ENCODE data around the gene RGS16. TPM values are rescaled to one million over a fixed set of nuclear protein-coding genes. Genes with fewer than 3 reads are reported as not detected.

The RGS16 gene
- total RNA-seq, 2 donors from 2014 or later: 1.5 to 1.9 TPM

DNA sequence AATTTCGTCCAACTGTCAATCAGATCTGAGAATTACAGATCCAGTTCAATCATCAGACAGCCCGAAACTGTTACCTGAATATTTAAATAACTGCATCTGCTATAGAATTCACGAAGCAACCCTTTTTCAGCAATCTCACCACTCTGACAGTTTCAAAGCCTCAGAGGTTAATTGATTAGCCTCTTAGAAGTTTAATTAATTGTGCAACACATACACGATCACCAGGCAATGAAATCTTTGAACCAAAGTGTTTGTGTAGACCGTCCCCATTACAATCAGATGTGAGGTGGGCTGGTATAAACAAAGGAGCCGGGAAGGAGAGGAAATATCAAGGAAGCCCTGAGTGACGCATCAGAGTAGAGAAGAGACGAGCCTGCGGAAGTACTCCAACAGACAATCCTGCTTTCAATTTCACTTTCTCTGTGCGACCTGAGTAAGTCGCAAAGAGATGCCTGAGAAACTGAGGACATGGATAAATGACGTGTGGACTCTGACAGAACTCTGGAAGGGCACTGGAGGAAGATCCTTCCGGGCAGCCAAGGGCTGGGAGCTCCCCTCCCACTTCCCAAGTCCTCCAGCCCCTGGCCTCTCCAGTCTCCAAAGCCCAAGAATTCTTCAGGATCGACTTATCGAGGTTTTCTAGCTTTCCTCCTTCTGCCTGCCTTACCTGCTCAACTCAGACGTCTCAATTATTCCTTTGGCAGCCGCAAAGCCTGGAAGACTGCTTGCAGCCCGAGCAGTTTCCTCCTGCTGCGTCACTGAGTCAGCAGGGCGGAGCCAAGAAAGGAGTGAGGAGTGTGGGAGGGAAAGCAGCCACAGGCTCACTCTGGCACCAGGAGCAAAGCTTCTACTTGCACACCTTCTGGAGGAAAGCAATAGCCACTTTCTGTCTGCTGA lies 15.4 kb downstream of the RGS16 start, which contains the start of gene RNASEL:
Gene RNASEL, minus strand, starts transcription at position 757 of the 897 bp plus-strand sequence. CDS start 2,450 bp downstream, outside the sequence.
- no peaks in the 10 kb centered on the region for H3K9me3 ChIP-seq
- no peaks in the 10 kb centered on the region for H3K4me1 ChIP-seq (replicated peaks)
- H3K4me3 ChIP-seq: peak within 1 kb of the TSS; percentile 60 to 69
- peak within 1 kb of the TSS; percentile 95 to 98 for H3K27ac ChIP-seq
- H3K27me3 ChIP-seq (replicated peaks; ENCODE audit: insufficient read depth): no peaks in the 10 kb centered on the region
- intact Hi-C loops (cut with DNase I): loop anchor here (5.0 kb wide), 2 partner anchors 446 to 501 kb away; no protein-coding TSS in a partner anchor
- WGBS: 4% methylated on average over 20 of the region's 20 CpGs
- H3K36me3 ChIP-seq: no peaks in the 10 kb centered on the region
- DNase-seq (ENCODE audit: low spot score): peak; percentile 76
- TF ChIP-seq POLR2AphosphoS5 (IDR thresholded peaks at IDR 0.05) (peak; percentile 69), POLR2A (IDR thresholded peaks at IDR 0.05) (peak; percentile 50)
- TF ChIP-seq, protein P1, sequence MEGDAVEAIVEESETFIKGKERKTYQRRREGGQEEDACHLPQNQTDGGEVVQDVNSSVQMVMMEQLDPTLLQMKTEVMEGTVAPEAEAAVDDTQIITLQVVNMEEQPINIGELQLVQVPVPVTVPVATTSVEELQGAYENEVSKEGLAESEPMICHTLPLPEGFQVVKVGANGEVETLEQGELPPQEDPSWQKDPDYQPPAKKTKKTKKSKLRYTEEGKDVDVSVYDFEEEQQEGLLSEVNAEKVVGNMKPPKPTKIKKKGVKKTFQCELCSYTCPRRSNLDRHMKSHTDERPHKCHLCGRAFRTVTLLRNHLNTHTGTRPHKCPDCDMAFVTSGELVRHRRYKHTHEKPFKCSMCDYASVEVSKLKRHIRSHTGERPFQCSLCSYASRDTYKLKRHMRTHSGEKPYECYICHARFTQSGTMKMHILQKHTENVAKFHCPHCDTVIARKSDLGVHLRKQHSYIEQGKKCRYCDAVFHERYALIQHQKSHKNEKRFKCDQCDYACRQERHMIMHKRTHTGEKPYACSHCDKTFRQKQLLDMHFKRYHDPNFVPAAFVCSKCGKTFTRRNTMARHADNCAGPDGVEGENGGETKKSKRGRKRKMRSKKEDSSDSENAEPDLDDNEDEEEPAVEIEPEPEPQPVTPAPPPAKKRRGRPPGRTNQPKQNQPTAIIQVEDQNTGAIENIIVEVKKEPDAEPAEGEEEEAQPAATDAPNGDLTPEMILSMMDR (IDR thresholded peaks at IDR 0.05): peak in 1 of 4 experiments; percentile 13

DNA sequence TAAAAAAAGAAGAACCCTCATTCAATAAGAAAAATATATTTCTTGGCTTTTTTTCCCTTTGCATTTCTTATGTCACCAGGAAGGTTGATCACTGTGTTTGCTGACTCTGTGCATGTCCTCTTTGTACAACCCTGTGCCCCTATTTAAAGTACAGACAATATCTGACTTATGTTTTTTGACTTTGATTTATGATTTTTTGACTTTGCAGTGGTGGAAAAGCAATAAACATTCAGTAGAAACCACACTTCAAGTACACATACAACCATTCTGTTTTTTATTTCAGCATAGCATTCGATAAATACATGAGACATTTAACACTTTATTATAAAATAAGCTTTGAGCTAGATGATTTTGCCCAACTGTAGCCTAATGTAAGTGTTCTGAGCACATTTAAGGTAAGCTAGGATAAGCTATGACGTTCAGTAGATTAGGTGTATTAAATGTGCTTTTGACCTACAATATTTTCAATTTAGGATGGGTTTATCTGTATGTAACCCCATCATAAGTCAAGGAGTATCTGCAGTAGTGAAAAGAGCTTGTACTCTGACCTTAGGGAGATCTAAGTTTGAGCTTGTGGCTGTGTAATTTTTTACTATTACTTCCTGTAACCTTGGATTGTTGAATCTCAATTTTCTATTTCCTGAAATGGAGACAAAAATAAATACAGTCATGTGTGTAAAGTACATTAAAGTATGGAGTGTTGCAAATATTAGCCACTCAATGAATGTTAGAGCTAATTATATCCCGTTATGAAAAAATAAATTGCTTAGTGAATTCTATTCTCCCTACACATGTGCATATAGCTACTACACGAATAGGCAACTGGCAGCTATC lies 16.3 kb downstream of the RGS16 start:
- Histone ChIP-seq H3K4me1 (replicated peaks) (no peaks in the 10 kb centered on the region), H3K9me3 (no peaks in the 10 kb centered on the region), H3K36me3 (no peaks in the 10 kb centered on the region), H3K27me3 (replicated peaks; ENCODE audit: insufficient read depth) (no peaks in the 10 kb centered on the region), H3K4me3 (peak overlapping the region; percentile 60 to 69), H3K27ac (peak overlapping the region; percentile 95 to 98)
- WGBS: 59% methylated on average over 4 of the region's 4 CpGs
- intact Hi-C loops (cut with DNase I): loop anchor here (5.0 kb wide), 2 partner anchors 446 to 501 kb away; no protein-coding TSS in a partner anchor
- TF ChIP-seq POLR2A (IDR thresholded peaks at IDR 0.05): no peak
- no peak for TF ChIP-seq POLR2AphosphoS5 (IDR thresholded peaks at IDR 0.05)
- TF ChIP-seq, protein P1 (IDR thresholded peaks at IDR 0.05): no peak
- no peak for DNase-seq (ENCODE audit: low spot score)

DNA sequence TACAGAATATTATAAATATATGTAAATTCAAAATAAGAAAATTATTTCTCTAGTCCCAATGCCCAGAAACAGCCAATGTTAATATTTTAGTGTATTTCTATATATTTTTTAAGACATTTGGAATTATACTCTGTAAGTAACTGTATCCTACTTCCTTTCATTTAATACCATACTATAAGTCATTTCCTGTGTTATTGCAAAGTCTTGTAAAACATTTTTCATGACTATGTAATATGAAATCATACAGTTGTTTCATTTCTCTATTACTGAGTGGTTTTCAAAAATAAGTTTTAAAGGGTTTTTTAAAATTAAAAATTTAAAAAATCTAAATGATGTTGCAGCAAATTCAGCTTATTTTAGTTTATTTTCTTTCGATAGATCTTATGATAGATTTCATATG lies 17.1 kb downstream of the RGS16 start:
- H3K9me3 ChIP-seq: no peaks in the 10 kb centered on the region
- H3K36me3 ChIP-seq: no peaks in the 10 kb centered on the region
- intact Hi-C loops (cut with DNase I): loop anchor here (5.0 kb wide), 2 partner anchors 445 to 500 kb away; no protein-coding TSS in a partner anchor
- H3K4me3 ChIP-seq: no peak overlapping the region
- no peak overlapping the region for H3K27ac ChIP-seq
- DNase-seq (ENCODE audit: low spot score): no peak
- no peaks in the 10 kb centered on the region for H3K27me3 ChIP-seq (replicated peaks; ENCODE audit: insufficient read depth)
- TF ChIP-seq, protein P1 (IDR thresholded peaks at IDR 0.05): no peak
- no peak for TF ChIP-seq POLR2A (IDR thresholded peaks at IDR 0.05)
- no peak for TF ChIP-seq POLR2AphosphoS5 (IDR thresholded peaks at IDR 0.05)
- H3K4me1 ChIP-seq (replicated peaks): no peaks in the 10 kb centered on the region
- 0% methylated on average over 1 of the region's 1 CpG for WGBS

DNA sequence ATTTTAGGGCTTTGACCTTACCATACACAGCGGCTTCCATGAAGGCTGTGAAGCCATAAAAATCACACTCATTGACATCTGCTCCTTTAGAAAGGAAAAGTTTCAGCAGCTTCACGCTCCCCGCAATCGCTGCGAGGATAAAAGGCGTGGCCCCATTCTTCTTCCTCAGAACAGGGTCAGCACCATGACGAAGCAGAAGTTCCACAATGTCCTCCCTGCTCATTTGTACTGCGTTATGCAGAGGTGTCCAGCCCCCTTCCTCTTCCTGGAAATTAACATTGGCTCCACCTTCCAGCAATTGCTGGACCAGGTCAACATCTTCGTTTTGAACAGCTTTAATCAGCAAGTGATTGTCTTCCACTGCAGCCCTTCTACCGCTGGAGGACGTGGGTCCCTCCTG lies 17.8 kb downstream of the RGS16 start:
- H3K27me3 ChIP-seq (replicated peaks; ENCODE audit: insufficient read depth): no peaks in the 10 kb centered on the region
- H3K27ac ChIP-seq: no peak overlapping the region
- intact Hi-C loops (cut with DNase I): loop anchor here (5.0 kb wide), 2 partner anchors 444 to 499 kb away; no protein-coding TSS in a partner anchor
- WGBS: 93% methylated on average over 11 of the region's 11 CpGs
- TF ChIP-seq, protein P1 (IDR thresholded peaks at IDR 0.05): no peak
- TF ChIP-seq POLR2AphosphoS5 (IDR thresholded peaks at IDR 0.05): no peak
- no peak for TF ChIP-seq POLR2A (IDR thresholded peaks at IDR 0.05)
- DNase-seq (ENCODE audit: low spot score): no peak
- no peaks in the 10 kb centered on the region for H3K9me3 ChIP-seq
- no peaks in the 10 kb centered on the region for H3K36me3 ChIP-seq
- H3K4me3 ChIP-seq: no peak overlapping the region
- no peaks in the 10 kb centered on the region for H3K4me1 ChIP-seq (replicated peaks)

All from prostate gland (tissue), 2 donors.